ENCODE results near the gene FLNC.

GRCh38 chr7:128818694-128819093, 11.5 kb upstream of the FLNC start:
- TF ChIP-seq EZH2 (IDR thresholded peaks at IDR 0.05) (no peak), CTCF (IDR thresholded peaks at IDR 0.05) (no peak)
